UCSD-AML1 (cell line): ENCODE results near the gene ST13.
"Not testable (repeated sequence)": the region's sequence is repeated elsewhere in the genome, so short reads cannot be mapped to it uniquely, and the experiment has no call there.

ENCODE experiments used
- DNase-seq: peaks from one replicate; lab custom pipeline; 2025; ENCODE audit not compliant: unreplicated experiment; lab: John Stamatoyannopoulos, UW

Gene ST13

DNA sequence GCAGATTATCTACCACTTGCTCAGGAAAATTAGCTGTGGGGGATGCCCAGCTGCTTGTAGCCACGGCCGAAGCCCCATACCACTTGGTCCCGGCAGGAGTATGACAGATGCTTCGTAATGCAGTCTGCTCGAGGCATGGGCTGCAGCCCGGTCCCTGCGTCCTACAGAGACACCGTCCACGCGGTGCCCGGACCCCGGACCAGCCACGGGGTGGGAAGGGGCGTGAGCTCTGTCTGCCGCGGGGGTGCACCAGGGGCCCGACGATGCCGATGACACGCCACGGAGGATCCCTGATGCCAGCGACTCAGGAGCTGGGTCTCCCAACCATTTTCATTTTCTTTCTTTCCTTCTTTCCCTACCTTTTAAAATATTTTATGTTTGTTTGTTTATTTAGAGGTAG lies 67.3 kb downstream of the ST13 start:
- no peak for DNase-seq

GRCh38 chr22:40782521-40782920 lies 73.9 kb downstream of the ST13 start:
- no peak for DNase-seq

DNA sequence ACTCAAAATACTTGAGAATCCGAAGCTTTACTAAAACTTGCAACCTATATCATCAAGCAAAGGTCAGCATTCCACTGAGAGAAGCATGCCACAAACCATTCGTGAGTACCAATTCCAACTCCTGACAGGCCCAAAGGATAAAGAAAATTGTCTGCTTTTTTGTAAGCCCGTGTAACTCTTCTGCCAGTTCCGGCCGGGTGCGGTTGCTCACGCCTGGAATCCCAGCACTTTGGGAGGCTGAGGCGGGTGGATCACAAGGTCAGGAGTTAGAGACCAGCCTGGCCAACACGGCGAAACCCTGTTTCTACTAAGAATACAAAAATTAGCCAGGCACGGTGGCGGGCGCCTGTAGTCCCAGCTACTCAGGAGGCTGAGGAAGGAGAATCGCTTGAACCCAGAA lies 74.7 kb downstream of the ST13 start:
- DNase-seq: not testable (repeated sequence)
